Type B pancreatic cell (in vitro differentiated cells): ENCODE data around the gene KIRREL3. TPM values are rescaled to one million over a fixed set of nuclear protein-coding genes. Genes with fewer than 3 reads are reported as not detected.

Source experiments
- DNase-seq: peaks from one replicate; pipeline ENCODE4 v3.0.0; 2021; ENCODE audit warnings: mixed read lengths; ENCODE audit not compliant: unreplicated experiment; ENCODE audit errors: extremely low spot score
- H3K27ac Mint-ChIP-seq: 2 replicates; pipeline ENCODE4 v1.8.0; 2021; ENCODE audit warnings: mild to moderate bottlenecking, mixed read lengths
- H3K27me3 Mint-ChIP-seq: 2 replicates; pipeline ENCODE4 v1.8.0; 2021; ENCODE audit warnings: mixed read lengths
- H3K36me3 Mint-ChIP-seq: 2 replicates; pipeline ENCODE4 v1.8.0; 2021; ENCODE audit warnings: mixed read lengths
- H3K4me1 Mint-ChIP-seq: one replicate; pipeline ENCODE4 v1.8.0; 2021; ENCODE audit warnings: mixed read lengths; ENCODE audit not compliant: unreplicated experiment
- H3K4me3 Mint-ChIP-seq: 2 replicates; pipeline ENCODE4 v1.8.0; 2021; ENCODE audit warnings: mild to moderate bottlenecking, mixed read lengths
- H3K9me3 Mint-ChIP-seq: 2 replicates; pipeline ENCODE4 v1.8.0; 2021; ENCODE audit warnings: mixed read lengths
- CTCF ChIP-seq: fragments of 200-600 bp; sonication (generic); conservative IDR thresholded peaks from 2 replicates; pipeline ENCODE4 v1.5.0; 2021; ENCODE audit warnings: antibody characterized with exemption, mild to moderate bottlenecking
- total RNA-seq: library from RNA; stranded (reverse); gene quantifications from 2 replicates; pipeline ENCODE4 v1.2.1, GENCODE V29; 2021; ENCODE audit warnings: low replicate concordance

KIRREL3 gene
- total RNA-seq, 1 donor from 2014 or later = 4.1 TPM

- DNase-seq = no peak
- no peaks in the 10 kb centered on the region for H3K9me3 Mint-ChIP-seq
- no peak overlapping the region for H3K4me3 Mint-ChIP-seq
- peaks cover 6% of the 10 kb centered on the region for H3K27me3 Mint-ChIP-seq
- no peak overlapping the region for H3K27ac Mint-ChIP-seq
- H3K4me1 Mint-ChIP-seq = peaks cover 29% of the 10 kb centered on the region
- TF ChIP-seq CTCF = no peak
- no peaks in the 10 kb centered on the region for H3K36me3 Mint-ChIP-seq
Observed at GRCh38 chr11:126704096-126704495, 296.5 kb downstream of the KIRREL3 start.

GRCh38 chr11:126703662-126704061 lies 296.9 kb downstream of the KIRREL3 start:
- peaks cover 7% of the 10 kb centered on the region for H3K27me3 Mint-ChIP-seq

GRCh38 chr11:126702987-126703386 lies 297.6 kb downstream of the KIRREL3 start:
- Mint-ChIP-seq H3K9me3 (no peaks in the 10 kb centered on the region), H3K36me3 (no peaks in the 10 kb centered on the region), H3K4me1 (peaks cover 29% of the 10 kb centered on the region), H3K27me3 (peaks cover 10% of the 10 kb centered on the region), H3K27ac (no peak overlapping the region), H3K4me3 (peak overlapping the region; percentile 26)
- no peak for TF ChIP-seq CTCF
- DNase-seq = no peak

More at GRCh38 chr11:126703662-126704061, 296.9 kb downstream of the KIRREL3 start:
- no peak overlapping the region for H3K27ac Mint-ChIP-seq
- no peak for TF ChIP-seq CTCF
- H3K4me1 Mint-ChIP-seq = peaks cover 29% of the 10 kb centered on the region
- no peaks in the 10 kb centered on the region for H3K36me3 Mint-ChIP-seq
- no peaks in the 10 kb centered on the region for H3K9me3 Mint-ChIP-seq
- no peak for DNase-seq
- H3K4me3 Mint-ChIP-seq = no peak overlapping the region

- H3K9me3 Mint-ChIP-seq = no peaks in the 10 kb centered on the region
- no peaks in the 10 kb centered on the region for H3K36me3 Mint-ChIP-seq
- H3K27me3 Mint-ChIP-seq = peaks cover 10% of the 10 kb centered on the region
- no peak for TF ChIP-seq CTCF
- no peak overlapping the region for H3K27ac Mint-ChIP-seq
- H3K4me1 Mint-ChIP-seq = peaks cover 29% of the 10 kb centered on the region
- H3K4me3 Mint-ChIP-seq = peak overlapping the region; percentile 14
- no peak for DNase-seq
Observed at GRCh38 chr11:126702165-126702720, 298.3 kb downstream of the KIRREL3 start.

GRCh38 chr11:126701520-126701897 lies 299.1 kb downstream of the KIRREL3 start:
- TF ChIP-seq CTCF = no peak
- Mint-ChIP-seq H3K9me3 (peaks cover 4% of the 10 kb centered on the region), H3K4me3 (no peak overlapping the region), H3K36me3 (no peaks in the 10 kb centered on the region), H3K4me1 (peaks cover 29% of the 10 kb centered on the region), H3K27ac (no peak overlapping the region), H3K27me3 (peaks cover 18% of the 10 kb centered on the region)
- no peak for DNase-seq
